C4-2B (cell line): ENCODE results near the gene DNAJC19.
"Not testable (repeated sequence)": the region's sequence is repeated elsewhere in the genome, so short reads cannot be mapped to it uniquely, and the experiment has no call there.

Experiments
- H3K27ac ChIP-seq: fragments of 450-650 bp; 2 replicates; pipeline ENCODE4 v1.5.1; 2017
- ZFX ChIP-seq: fragments of 450-650 bp; IDR thresholded peaks from 2 replicates; pipeline ENCODE4 v1.6.1; 2017
- TF ChIP-seq, protein P1 (sequence below): fragments of 450-650 bp; conservative IDR thresholded peaks from 2 replicates; pipeline ENCODE4 v1.5.1; 2017; ENCODE audit warnings: mild to moderate bottlenecking

The DNAJC19 gene

DNA sequence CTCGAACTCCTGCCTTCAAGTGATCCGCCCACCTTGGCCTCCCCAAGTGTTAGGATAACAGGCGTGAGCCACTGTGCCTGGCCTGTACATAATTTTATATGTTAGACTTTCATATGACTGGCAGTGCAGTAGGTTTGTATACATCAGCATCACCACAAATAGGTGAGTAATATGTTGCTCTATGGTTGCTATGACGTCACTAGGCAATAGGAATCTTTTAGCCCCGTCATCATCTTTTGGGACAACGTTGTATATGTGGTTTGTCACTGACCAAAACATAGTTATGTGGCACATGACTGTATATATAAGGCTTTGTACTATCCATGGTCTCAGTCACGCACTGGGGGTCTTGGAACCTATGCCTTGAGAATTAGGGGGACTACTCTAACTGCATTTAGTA, 17.0 kb upstream of the DNAJC19 start:
- TF ChIP-seq, protein P1, sequence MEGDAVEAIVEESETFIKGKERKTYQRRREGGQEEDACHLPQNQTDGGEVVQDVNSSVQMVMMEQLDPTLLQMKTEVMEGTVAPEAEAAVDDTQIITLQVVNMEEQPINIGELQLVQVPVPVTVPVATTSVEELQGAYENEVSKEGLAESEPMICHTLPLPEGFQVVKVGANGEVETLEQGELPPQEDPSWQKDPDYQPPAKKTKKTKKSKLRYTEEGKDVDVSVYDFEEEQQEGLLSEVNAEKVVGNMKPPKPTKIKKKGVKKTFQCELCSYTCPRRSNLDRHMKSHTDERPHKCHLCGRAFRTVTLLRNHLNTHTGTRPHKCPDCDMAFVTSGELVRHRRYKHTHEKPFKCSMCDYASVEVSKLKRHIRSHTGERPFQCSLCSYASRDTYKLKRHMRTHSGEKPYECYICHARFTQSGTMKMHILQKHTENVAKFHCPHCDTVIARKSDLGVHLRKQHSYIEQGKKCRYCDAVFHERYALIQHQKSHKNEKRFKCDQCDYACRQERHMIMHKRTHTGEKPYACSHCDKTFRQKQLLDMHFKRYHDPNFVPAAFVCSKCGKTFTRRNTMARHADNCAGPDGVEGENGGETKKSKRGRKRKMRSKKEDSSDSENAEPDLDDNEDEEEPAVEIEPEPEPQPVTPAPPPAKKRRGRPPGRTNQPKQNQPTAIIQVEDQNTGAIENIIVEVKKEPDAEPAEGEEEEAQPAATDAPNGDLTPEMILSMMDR, result no peak
- no peak for TF ChIP-seq ZFX
- no peak overlapping the region for H3K27ac ChIP-seq

DNA sequence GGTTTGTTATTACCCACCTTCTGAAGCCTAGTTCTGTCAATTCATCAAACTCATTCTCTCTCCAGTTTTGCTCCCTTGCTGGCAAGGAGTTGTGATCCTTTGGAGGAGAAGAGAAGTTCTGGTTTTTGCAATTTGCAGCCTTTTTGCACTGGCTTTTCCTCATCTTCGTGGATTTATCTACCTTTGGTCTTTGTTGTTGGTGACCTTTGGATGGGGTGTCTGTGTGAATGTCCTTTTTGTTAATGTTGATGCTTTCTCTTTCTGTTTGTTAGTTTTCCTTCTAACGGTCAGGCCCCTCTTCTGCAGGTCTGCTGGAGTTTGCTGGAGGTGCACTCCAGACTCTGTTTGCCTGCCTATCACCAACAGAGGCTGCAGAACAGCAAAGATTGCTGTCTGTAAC, 13.9 kb upstream of the DNAJC19 start:
- H3K27ac ChIP-seq, result not testable (repeated sequence)

DNA sequence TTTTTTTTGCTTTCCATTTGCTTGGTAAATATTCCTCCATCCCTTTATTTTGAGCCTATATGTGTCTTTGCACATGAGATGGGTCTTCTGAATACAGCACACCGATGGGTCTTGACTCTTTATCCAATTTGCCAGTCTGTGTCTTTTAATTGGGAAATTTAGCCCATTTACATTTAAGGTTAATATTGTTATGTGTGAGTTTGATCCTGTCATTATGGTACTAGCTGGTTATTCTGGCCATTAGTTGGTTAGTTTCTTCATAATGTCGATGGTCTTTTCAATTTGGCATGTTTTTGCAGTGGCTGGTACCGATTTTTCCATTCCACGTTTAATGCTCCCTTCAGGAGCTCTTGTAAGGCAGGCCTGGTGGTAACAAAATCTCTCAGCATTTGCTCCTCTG, 12.8 kb upstream of the DNAJC19 start:
- H3K27ac ChIP-seq, result not testable (repeated sequence)

DNA sequence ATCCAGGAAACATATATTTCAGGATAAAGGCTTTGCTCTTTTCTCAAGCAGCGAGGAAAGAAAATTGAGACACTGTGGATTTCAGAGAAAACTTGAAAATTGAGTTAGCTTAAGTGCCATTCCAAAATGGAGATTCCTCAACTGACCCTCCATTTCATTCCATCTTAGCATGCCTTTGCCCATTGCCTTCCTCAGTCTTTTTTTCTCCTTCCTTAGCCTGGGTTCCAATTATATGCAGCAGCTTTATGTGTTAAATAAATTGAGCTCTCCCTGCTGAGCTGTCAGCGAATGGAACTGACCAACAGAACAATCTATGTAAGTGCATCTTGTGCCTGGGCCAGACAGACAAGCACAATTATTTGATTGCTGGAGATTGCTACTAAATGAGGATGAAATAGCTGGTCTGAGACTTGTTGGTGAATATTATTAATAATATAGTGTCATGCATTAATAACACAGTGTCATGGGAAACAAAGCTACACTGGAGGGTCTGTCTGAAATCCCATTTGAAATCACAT, 6.9 kb upstream of the DNAJC19 start:
- no peak for TF ChIP-seq ZFX
- no peak overlapping the region for H3K27ac ChIP-seq

DNA sequence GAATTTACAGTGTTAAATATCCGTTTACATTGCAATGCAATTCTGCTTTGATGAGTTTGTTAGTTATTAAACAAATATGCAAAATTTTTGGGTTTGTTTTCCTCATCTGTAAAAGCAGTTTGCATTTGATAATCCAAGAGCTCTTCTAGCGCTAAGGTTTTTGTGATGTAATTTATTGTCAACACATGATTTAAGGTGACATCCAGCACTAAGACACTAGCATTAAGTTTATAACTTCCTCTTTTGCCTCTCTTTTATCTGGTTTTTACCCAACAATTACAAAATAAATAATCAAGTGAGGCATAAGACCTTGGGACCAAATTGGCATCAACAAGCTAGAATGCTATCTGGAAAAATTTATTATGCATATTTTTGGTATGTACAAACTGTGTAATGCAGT, 969 bp upstream of the DNAJC19 start:
- TF ChIP-seq, protein P1, result no peak
- TF ChIP-seq ZFX, result no peak
- H3K27ac ChIP-seq, result no peak overlapping the region

DNA sequence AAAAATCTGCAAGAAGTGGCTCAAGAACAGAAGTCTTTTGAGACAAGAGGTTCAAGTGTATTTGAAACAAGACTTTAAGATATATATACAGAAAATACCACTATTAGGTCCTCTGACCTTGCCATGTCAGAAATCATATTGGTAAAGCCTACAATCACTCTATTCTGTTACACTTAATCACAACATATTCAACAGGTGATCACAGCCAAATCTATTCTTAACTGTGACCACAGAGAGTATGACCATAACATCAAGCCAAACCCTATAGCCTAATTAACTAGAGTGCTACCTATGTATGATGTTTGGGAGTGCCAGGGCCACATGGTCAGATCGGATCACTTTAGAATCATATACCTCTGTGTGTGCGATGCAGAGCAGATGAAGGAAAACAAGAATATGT, 2.2 kb downstream of the DNAJC19 start:
- TF ChIP-seq, protein P1, result no peak
- TF ChIP-seq ZFX, result no peak
- H3K27ac ChIP-seq, result no peak overlapping the region

DNA sequence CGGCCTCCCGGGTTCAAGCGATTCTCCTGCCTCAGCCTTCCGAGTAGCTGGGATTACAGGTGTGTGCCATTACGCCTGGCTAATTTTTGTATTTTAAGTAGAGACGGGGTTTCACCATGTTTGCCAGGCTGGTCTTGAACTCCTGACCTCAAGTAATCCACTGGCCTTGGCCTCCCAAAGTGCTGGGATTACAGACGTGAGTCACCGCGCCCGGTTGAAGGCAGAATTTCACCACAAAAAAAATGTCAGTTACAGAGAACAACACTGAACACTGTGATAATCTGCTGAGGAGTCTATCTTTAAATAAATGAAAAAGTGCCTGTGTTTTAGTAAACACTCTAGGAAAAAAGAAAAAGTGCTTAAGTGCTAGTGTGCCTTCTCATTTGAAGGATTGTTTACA, 3.2 kb downstream of the DNAJC19 start:
- not testable (repeated sequence) for H3K27ac ChIP-seq

DNA sequence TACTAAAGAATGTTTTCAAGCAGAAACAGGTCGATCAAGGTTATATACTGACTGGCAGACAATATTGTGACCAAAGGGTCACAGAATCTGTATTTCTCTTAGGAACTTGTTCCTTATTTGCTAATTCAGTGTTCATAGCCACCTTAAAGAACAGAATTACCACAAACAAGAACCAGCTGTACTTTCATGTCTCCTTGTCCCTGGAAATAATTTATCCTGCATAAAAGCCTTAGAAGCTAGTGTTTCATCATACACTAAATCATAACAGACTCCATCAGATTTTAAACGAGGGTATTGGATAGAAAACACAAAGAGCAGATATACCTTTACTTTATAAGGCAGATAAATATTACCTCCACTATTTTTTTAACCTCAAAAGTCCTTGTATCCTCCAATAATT, 6.4 kb downstream of the DNAJC19 start:
- H3K27ac ChIP-seq, result no peak overlapping the region
- TF ChIP-seq, protein P1, result no peak
- TF ChIP-seq ZFX, result no peak

DNA sequence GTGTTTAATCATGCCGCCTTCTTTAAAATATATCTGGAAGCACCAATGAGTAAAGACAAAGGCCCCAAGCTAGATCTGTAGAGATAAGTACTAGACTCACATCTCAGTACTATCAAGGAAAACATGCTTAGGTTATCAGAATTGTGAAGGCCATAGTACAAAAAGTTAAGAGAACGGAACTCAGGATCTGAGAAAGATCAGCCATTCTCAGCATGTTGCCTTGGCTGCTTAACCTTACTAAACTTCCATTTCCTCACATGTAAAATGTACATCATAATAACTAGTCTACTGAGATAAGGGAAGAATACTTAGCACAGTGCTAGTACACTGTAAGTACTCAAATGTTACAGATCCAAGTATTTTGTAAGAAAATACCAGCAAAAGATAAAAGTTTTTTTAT, 7.6 kb downstream of the DNAJC19 start:
- no peak for TF ChIP-seq ZFX
- TF ChIP-seq, protein P1, result no peak

DNA sequence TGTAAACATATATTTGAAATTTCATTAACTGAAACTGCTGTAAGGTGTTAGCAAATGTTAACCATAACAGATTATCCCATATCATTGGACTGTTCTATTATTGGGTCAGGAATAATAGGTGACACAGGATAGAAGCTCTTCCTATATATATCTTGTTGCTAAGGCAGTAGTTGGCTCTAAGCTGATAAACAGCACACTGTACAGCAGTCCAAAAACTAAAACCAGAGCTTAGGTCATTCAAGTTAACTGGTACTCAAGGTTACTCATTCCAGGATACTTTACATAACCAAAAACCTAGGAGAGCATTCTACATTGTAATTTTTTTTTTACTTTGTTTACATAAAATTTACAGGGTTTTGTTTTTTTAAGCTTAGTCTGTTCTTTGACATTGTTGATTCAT, 8.9 kb downstream of the DNAJC19 start:
- TF ChIP-seq, protein P1, result no peak
- TF ChIP-seq ZFX, result no peak
- H3K27ac ChIP-seq, result no peak overlapping the region

More for the DNA sequence above, 7.6 kb downstream of the DNAJC19 start:
- H3K27ac ChIP-seq, result no peak overlapping the region
